GM21367 (cell line): ENCODE results near the gene APOO.
"Not testable (repeated sequence)": the region's sequence is repeated elsewhere in the genome, so short reads cannot be mapped to it uniquely, and the experiment has no call there.

Experiments
- ATAC-seq: cut with Tn5 transposase; IDR thresholded peaks from one replicate; pipeline ENCODE4 v1.9.1; 2021; ENCODE audit not compliant: unreplicated experiment

APOO gene

DNA sequence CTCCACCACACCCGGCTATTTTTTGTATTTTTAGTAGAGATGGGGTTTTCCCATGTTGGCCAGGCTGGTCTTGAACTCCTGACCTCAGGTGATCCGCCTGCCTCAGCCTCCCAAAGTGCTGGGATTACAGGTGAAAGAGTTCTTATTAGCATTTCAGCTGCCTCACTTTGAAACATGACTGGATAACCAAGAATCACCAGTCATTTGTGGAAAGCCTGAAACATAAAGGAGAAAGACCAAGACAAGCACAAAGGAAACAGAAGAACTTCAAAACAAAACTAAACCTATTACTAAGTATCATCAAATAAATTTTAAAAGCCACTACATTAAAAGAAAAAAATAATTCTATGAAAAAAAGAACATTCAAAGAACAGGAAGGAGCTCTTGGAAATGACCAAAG lies 45.8 kb downstream of the APOO start:
- ATAC-seq: not testable (repeated sequence)

DNA sequence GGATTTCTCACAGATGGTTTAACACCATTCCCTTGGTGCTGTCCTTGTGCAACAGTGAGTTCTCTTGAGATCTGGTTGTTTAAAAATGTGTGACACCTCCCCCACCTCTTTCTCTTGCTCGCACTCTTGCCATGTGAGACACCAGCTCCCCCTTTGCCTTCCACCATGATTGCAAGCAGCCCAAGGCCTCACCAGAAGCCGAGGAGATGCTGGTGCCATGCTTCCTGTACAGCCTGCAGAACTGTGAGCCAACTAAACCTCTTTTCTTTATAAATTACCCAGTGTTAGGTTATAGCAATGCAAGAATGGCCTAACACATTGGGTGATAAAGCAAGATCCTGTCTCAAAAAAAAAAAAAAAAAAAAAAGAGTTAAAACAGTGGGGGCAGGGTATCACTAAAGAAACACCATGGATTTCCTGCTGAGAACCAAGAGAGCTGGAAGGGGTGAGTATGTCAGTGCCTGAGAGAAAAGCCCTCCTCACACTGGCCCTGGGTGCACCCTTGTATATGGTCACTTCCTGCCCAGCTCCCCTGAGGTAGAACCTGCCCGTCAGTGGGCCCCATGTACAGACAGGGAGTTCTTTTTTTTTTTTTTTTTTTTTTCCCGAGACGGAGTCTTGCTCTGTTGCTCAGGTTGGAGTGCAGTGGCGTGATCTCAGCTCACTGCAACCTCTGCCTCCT lies 46.4 kb downstream of the APOO start:
- no peak for ATAC-seq

DNA sequence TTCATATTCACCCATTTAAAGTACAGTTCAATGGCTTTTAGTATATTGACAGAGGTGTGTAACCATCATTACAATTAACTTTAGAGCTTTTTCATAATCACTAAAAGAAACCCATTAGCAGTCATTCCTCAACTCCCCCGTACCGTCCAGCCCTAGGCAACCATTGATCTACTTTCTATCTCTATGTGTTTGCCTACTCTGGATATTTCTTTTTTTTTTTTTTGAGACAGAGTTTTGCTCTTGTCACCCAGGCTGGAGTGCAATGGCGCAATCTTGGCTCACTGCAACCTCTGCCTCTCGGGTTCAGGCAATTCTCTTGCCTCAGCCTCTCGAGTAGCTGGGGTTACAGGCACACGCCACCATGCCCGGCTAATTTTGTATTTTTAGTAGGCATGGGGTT lies 48.5 kb downstream of the APOO start:
- ATAC-seq: not testable (repeated sequence)

DNA sequence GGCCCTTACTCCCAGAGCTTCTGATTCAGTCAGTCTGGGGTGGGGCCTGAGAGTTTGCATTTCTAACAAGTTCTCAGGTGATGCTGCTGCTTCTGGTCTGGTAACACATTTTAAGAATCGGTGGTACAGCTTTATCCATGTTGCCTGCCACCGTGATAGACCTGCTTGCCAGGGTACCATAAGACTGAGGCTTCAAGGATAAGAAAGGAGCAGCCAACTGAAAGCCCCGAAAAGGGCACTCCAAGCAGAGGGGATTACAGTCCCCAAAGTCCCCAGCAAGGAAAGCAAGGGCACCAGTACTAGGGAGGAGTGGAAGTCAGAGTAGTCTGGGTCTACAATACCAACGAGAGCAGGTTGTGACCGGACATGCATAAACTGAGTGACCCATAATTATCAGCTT lies 49.8 kb downstream of the APOO start:
- no peak for ATAC-seq

DNA sequence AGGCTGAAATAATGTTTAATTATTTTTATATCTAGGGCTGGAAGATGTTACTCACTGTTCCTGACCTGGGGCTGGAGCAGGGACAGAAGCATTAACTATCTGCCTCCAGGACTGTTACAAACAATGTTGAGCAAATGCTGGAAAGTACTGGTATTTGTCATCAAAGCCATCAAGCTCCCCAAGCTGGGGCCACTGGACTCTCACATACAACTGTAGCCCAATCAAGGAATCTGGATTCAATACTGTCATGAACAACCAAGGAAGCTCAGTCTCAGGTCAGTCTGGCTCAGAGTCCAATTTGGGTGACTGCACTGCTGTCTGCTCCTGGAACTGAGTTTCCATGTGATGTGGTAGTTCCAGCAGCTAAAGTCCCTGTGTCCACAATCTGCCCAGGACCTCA lies 50.4 kb downstream of the APOO start:
- ATAC-seq: no peak

DNA sequence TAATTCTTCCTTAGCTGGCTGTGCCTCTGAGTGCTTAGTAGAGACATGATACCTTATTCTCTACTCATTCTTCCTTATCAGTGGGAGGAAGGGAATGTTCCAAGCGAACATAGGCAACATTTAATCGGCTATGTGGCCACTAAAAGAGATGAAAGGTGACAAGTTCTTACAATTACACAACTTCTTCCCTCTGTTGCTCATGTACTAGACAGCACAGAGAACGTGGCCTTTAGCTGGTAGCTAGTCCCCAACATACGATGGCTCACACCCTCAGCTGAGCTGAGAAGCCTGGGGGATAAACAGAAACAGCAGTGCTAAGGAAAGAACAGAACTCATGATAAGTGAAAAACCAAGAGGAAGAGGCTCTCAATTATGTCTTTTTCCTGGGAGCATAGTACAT lies 52.2 kb downstream of the APOO start:
- no peak for ATAC-seq

DNA sequence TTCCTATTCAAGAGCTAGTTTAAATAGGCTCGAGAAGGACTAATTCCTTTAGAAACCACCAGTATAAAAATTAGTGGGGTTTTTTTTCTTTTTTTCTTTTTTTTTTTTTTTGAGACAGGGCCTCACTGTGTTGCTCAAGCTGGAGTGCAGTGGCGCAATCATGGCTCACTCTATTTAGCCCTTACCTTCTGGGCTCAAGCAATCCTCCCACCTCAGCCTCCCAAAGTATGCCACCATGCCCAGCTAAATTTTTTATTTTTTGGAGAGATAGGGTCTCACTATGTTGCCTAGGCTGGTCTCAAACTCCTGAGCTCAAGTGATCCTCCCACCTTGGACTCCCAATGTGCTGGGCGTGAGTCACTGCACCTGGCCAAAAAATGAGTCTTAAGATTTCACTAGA lies 52.8 kb downstream of the APOO start:
- no peak for ATAC-seq

DNA sequence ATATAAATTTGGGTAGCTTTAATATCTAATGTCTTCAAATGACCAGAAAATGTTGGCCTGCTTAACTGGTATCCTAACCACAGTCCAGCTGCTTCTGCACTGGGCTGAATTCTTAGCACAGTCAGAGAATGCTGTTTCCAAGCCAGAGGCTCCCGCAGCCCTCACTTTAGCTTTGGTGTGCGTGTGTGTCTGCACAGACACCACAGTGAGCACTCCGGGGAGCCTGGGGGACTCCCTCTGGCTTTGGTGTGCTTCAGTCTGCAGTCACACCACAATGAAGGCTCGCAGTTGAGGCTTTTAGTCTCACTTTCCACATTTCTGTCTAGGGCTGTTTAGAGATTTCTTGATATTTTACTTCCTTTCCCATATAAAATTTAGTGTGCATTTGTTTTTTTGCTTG lies 53.6 kb downstream of the APOO start:
- no peak for ATAC-seq

DNA sequence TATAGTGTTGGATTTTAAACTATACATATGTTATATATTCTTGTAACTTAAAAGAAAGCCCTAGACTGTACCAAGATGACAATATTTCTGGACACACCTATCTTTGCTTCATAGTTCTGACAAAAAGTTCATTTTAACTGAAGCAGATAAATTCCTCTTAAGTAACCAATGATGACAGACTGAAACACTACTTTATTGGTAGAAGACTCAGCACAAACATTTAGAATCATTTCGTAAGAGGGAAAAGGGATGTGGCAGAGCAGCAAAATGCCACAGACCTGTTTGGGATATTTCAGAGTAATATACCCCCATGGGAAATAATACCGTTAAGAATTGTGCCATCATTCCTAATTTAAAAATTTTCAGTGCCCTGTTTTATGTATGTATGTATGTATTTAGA lies 56.2 kb downstream of the APOO start:
- no peak for ATAC-seq

DNA sequence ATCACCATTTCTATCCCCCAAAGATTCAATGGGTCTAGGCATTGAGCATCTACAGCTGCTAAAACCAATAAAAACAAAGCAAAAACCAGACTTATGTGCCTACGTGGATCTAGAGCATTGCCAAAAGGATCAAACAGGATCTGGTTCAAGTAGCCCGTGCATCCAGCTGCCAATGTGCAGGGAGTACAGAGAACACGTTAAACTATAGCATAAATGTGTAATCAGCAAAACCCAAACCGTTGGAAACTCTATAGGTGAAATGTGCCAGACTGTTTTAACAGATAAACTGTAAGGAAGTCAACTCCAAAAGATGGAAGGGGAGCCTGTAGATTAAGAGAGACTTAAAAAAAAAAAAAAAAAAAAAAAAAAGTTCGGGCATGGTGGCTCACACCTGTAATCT lies 58.5 kb downstream of the APOO start:
- no peak for ATAC-seq

DNA sequence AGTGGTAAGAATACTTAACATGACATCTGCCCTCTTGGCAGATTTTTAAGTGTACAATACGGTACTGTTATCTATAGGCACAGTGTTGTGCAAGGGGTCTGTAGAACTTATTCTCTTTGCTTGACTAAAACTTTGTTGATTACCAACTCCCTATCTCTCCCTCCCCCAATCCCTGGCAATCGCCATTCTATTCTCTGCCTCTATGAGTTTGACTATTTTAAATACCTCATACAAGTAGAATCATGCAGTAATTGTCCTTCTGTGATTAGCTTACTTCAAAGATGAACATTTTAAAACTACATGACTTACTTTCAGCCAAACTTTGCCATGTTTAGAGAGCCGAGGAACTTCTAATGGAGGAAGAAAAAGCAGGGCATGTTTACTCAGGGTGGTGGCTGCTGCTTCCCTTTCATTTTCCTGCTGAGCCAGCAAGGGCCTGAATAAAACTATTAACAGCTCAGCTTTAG lies 62.4 kb downstream of the APOO start:
- no peak for ATAC-seq

DNA sequence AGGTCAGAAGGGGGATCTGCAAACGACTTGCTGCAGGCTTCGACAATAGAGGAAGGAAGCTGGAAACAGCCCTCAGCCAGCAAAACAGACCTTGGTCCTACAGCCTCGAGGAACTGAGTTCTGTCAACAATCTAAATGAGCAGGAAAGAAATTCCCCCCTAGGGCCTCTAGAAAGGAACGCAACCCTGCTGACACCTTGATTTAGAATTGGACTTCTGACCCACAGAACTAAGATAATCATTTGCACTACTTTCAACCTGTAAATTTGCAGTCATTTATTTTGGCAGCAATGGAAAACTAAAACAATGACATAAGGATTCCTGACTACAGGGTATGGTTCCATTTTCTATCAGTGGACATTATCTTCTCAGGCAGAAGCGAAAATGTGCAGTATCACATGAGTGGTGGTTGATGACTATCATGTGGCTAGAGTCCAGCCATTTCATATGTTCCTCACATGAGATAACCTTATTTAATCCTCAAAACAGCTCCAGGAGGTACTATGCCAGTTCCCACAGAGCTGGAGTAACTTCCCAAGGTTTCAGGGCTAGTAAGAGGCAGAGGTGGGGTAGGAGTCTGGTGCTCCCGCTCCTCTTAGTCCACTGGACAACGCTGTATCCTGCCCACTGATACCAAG lies 63.1 kb downstream of the APOO start:
- ATAC-seq: no peak

DNA sequence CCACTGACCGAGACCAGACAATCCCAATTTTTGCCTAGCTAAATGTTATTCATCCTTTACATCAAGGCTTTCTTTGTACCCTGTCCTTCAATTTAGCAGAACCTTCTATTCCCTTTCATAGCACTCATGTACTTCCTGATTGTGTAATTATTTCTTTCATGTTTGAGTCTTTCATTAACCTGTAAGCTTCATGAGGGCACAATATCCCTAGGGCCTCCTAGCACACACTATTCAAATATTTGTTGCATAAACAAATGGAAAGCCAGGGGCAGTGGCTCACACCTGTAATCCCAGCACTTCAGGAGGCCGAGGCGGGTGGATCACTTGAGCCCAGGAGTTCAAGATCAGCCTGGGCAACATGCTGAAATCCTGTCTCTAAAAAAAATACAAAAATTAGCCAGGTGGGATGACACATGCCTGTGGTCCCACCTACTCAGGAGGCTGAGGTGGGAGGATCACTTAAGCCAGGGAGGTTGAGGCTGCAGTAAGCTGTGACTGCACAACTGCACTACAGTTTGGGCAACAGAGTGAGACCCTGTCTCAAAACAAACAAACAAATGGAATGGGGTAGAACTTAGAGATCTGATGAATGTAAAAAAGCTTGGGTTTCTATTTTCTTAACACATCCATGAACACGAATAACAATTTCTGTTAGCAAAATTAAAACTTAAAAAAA lies 65.8 kb downstream of the APOO start:
- no peak for ATAC-seq

DNA sequence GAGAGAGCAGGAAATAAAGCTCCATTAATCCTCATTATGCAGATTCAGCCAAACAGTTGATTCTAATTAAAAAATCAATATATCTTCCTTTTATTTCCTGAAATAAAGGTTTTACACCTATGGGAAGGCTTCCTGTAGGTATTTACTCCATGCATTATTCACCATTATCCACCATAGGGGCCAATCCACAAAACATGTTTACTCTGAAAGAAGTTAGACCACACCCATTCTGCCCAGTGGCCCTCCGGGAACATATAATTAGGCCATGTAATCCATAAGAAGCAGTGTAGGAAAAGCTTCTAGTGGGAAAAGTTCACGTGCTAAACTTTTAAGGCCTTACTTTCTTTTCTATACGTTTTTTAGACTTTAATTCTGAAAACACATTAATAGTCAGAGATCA lies 67.1 kb downstream of the APOO start:
- no peak for ATAC-seq

DNA sequence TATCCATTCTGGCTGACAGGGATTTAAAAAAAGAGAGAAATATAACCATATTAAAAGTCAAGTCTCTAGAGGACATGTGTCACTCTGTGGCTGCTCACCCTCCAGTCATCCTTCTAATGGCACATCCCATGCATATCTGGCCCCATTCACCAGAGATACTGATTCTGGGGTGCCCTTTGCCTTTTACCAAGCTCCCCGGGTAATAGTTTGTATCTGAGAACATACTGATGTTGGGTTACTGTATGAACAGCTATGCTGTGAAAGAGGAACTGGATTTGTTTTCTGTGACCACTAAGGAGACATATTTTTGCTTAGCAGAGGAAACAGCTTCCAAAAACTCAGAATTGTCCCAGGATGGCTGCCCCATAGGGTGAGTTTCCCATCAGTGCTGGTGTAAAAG lies 68.8 kb downstream of the APOO start:
- ATAC-seq: no peak

DNA sequence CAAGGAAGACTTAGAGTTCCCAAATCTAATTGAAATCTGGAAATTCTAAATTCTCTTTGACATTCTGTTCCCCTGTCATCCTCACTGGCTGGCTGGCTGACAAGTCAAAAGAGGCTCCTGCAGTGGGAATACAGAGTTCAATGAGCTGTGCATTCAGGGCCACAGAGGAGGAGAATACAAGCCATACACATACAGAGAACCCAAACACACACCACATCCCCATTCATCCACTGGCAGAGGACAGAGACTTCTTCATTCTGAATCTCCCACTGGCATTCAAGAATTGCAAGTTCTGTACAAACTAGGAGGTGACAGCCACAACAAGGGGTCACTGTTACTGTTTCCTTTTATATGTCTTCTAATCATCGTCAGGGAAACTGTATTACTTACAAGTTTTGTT lies 75.0 kb downstream of the APOO start:
- ATAC-seq: no peak

DNA sequence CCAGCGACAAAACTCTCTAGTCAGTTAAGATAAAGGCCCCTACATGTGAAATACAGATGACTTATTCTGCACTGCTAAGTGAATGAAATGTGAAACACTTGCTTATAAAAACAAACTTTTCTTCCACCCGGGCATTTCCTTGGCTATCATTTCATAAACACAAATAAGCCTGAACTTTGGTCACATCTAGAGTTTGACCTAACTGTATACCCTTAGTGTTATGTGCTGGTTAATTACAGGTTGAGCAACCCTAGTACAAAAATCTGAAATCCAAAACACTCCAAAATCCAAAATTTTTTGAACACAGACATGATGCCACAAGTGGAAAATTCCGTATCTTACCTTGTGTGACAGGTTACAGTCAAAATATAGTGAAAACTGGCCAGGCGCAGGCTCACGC lies 78.9 kb downstream of the APOO start:
- no peak for ATAC-seq

DNA sequence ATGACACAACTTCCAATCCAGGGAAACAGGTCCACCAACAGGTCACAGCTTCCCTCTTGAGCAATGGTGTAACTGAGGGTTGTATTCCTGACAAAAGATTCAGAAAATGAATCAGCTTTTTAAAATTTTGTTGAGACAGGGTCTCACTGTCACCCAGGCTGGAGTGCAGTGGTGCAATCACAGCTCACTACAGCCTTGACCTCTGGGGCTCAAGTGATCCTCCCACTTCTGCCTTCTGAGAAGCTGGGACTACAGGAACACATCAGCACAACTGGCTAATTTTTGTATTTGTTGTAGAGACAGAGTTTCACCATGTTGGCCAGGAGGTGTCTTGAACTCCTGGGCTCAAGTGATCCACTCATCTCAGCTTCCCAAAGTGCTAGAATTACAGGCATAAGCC lies 81.1 kb downstream of the APOO start:
- ATAC-seq: no peak

DNA sequence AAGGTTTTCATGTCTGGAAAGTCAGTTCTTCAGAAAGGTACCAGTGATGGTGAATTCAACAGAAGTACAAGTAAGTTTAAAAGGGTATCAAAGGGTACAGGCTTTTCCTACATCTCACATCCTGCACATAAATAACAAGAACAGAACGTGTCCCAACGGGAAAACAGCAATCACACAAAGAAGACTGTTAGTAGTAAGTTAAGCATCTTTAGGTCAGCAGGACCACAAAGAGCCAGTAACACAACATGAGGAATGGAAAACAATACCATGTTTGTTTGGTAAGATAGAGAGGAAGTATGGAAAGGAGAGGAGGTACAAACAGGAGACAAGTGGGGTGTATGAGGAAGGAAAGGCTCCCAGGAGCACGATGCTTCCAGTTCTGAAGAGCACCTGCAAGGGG lies 81.5 kb downstream of the APOO start:
- no peak for ATAC-seq

DNA sequence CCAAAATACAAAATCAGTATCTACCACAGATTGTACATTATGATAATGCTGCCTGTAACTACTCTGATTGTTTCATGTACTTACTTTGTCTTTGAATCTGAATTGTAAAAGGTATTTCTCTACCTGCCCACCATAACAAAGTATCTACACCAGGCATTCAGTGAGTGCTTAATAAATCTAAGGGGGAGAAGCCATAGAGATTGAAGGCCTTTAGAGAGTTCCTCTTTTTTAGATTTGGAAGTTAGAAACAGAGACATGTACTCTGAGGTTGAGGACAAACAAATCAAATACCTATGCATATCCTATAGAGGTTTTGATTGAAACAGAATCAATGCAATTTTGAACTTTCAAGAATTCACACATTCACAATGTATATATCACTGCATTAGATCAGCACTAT lies 82.1 kb downstream of the APOO start:
- ATAC-seq: no peak

DNA sequence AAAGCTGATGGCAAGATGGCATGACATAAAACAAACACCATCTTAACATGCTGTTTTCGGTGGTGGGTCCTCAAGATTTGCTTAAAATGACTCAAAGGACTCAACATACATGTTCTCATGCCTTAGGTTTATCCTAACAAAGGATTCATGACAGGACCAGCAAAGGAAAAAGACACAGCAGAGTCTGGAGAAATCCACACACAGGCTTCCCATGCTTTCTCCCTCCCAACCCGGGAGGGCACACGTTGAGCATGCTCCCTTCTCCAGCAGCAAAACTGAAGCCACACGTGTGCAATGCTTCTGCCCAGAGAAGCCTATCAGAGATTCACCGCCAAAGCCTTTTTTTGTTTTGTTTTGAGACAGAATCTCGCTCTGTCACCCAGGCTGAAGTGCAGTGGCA lies 84.9 kb downstream of the APOO start:
- ATAC-seq: no peak

DNA sequence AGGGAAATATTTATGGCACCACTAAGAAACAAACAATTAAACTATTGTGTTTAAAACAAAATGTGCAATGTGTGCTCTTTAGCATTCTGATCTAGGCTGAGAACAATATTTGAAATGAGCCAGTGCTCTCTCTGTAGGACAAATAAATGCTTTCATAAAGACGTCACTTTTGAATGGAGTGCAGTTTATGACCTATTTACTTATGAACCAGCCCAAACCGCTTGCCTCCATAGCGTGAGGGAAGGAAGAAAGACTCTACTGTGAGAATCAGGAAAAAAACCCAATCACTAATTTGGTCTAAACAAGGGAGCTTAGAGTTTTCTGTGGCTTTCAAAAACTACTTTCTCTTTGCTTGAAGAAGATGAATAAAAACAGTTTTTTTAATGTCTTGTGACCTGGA lies 85.3 kb downstream of the APOO start:
- no peak for ATAC-seq
